ENCODE results near the gene RADIL.
"Not testable (repeated sequence)": the region's sequence is repeated elsewhere in the genome, so short reads cannot be mapped to it uniquely, and the experiment has no call there.

RADIL gene

GRCh38 chr7:4805110-4805983 lies 78.2 kb downstream of the RADIL start:
- DNase-seq = no peak

DNA sequence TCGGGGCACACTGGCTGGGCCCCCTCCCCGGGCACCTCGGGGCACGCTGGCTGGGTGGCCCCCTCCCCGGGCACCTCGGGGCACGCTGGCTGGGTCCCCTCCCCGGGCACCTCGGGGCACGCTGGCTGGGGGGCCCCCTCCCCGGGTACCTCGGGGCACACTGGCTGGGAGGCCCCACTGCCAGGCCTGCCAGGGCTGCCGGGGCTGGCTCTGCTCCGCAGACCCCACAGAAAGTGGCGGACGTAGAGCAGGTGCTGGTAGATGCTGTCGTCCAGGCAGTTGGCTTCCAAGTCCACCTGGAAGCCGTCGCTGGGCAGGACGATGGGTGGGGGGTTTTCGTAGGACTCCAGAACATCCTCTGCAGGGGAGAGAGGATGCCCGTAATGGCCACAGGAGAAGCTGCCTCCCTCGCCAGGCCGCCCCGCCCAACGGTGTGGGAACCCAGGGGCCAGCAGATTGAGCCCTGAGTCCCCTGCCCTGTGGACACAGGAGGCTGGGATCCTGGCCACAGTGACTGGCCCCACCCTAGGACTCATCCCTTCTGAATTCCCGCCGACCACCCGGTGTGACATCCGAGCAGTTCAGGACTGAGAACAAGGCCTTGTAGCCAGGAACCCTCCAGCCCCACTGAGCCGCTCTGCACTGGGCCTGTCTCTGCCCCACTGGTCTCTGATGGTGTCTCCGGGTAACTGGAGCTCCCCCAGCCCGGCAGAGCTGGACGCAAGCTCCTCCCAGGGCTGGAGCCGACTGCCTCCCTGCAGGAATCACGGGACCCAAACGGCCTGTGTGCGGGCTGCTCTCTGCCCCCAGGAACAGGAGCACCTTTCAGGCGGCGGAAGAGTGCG lies 79.9 kb downstream of the RADIL start:
- no peak for DNase-seq

DNA sequence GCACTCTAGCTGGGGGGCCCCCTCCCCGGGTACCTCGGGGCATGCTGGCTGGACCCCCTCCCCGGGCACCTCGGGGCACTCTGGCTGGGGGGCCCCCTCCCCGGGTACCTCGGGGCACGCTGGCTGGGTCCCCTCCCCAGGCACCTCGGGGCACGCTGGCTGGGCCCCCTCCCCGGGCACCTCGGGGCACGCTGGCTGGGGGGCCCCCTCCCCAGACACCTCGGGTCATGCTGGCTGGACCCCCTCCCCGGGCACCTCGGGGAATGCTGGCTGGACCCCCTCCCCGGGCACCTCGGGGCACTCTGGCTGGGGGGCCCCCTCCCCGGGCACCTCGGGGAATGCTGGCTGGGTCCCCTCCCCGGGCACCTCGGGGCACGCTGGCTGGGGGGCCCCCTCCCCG lies 80.9 kb downstream of the RADIL start:
- not testable (repeated sequence) for DNase-seq

DNA sequence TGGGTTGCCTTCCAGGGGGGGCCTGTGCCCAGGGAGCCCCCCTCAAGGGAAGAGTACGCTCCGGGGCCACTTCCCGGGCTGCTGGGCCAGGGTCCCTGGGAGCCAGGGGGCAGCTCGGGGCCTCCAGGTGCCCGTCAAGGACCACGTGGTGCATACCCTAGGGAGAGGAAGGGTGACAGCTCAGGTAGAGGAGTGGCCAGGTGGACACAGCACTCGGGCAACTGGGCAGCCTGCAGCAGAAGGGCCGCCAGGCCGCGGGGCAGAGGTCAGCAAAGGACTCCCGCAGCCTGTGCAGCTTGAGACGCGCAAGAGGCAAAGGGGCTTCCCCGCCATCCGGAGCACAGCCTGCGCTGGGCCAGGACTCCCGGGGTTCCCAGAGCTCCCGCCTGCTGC lies 81.7 kb downstream of the RADIL start:
- DNase-seq = no peak

GRCh38 chr7:4800926-4801838 lies 82.3 kb downstream of the RADIL start:
- DNase-seq = no peak

DNA sequence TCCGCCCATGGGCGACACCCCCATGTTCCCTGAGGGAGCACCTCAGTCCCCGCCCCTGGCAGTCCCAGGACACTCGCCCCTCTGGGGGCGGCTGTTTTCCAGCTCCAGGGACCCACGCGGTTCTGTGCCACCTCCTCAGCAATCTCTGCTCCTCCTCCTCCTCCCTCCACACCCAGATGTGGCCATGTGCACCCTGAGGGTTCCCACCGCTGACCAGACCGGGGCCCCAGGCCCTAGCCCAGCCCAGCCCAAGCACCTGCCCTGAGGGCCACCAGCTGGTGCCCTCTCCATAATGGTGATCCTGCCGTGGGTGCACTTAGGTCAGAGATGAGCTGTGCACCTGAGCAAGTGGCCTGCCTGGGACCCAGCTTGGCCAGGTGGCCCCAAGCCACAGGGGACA lies 83.0 kb downstream of the RADIL start:
- no peak for DNase-seq

DNA sequence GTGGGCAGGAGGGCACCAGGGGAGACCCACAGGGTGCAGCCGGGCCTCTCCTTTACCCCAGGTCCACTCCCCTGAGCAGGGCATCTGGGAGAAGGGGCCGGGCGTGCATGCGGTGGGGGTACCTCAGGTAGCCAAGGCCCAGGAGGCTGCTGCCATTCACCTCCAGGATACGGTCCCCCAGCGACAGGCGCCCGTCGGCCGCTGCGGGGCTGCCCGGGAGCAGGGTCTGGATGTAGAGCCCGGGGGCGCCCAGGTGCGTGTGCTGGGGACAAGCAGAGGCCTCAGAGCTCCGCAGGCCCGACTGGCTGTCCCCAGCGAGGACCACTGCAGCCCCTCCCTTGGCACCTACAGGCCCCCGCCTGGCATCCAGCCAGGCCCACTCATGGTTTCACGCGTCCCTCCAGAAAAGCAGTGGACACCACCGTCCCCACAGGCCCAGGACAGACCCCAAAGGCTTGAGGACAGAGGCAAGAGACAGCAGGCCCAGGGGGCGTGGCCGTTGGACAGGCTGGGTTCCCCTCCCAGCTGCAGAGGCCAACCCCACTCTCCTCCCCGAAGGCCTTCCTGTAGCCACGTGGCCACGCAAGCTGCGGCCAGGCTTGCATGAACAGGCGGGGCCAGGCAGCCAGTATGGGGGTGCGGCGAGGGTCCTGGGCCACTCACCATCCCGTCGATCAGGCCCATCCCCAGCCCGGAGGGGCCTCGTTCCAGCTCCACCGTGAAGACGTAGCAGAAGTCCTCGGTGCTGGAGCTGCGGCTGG lies 83.8 kb downstream of the RADIL start:
- DNase-seq = no peak

GRCh38 chr7:4798706-4799235 lies 84.7 kb downstream of the RADIL start:
- DNase-seq = no peak

GRCh38 chr7:4797858-4798705 lies 85.4 kb downstream of the RADIL start:
- no peak for DNase-seq

DNA sequence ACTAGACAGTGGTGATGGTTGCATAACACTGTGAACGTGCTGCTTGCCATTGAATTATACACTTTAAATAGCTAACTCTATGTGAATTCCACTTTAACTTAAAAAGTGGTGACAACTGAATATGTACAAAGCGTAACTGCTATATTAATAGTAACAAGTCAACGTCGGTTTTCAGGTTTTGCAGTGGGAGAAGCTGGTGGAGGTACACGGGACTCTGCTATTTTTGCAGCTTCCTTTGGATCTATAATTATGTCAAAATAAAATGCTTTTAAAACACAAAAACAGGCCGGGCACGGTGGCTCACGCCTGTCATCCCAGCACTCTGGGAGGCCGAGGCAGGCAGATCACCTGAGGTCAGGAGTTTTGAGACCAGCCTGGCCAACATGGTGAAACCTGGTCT lies 87.1 kb downstream of the RADIL start:
- no peak for DNase-seq

DNA sequence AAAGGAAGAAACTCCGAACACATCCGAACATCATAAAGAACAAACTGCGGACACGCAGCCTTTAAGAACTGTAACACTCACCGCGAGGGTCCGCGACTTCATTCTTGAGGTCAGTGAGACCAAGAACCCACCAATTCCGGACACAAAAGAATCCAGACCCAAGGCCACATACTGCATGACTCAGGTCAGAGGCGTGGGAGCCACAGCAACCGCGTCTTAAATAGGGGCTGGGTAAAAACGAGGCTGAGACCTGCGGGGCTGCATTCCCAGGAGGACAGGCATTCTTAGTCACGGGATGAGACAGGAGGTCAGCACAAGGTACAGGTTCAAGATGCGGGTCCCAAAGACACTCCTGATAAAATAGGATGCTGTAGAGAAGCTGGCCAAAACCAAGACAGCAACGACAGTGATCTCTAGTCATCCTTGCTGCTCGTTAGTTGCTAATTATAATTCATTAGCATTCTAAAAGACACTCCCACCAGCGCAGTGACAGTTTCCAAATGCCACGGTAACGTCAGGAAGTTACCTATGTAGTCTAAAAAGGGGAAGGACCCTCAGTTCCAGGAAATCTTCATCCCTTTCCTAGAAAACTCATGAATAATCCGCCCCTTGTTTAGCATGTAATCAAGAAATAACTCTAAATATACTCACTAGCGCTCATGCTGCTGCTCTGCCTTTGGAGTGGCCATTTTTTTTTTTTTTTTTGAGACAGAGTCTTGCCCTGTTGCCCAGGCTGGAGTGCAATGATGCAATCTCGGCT lies 88.7 kb downstream of the RADIL start:
- no peak for DNase-seq

- not testable (repeated sequence) for DNase-seq
Measured at GRCh38 chr7:4794171-4794570, 89.3 kb downstream of the RADIL start.

GRCh38 chr7:4793385-4793993 lies 90.0 kb downstream of the RADIL start:
- DNase-seq = peak; percentile 31

DNA sequence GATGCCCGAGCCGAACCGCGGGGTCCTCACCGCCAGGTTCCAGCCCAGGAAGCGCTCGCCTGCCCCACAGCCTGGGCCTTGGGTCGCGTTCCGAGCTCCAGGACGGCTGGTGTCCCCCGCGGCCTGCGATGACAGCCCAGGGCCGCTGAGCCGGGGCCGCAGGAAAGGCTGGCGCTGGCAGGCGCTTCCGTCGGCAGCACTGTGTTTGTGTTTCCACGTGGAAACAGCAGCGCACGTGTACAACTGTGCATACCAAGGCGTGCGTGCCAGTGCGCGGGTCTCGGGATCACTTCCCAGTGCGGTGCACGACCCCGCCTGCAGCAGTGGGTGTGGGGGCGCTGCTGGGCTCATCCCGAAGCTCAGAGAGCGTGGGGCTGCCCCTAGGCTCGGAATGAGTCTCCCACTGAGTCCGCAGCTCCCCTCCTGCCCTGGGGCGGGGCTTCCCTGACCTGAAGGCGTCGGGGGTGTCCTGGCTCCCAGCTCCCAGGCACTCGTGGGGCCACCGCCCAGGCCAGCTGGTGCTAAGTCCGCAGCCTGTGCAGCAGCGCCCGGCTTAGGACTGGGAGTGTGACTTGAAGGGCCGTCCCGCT lies 90.9 kb downstream of the RADIL start:
- peak; percentile 56 for DNase-seq

DNA sequence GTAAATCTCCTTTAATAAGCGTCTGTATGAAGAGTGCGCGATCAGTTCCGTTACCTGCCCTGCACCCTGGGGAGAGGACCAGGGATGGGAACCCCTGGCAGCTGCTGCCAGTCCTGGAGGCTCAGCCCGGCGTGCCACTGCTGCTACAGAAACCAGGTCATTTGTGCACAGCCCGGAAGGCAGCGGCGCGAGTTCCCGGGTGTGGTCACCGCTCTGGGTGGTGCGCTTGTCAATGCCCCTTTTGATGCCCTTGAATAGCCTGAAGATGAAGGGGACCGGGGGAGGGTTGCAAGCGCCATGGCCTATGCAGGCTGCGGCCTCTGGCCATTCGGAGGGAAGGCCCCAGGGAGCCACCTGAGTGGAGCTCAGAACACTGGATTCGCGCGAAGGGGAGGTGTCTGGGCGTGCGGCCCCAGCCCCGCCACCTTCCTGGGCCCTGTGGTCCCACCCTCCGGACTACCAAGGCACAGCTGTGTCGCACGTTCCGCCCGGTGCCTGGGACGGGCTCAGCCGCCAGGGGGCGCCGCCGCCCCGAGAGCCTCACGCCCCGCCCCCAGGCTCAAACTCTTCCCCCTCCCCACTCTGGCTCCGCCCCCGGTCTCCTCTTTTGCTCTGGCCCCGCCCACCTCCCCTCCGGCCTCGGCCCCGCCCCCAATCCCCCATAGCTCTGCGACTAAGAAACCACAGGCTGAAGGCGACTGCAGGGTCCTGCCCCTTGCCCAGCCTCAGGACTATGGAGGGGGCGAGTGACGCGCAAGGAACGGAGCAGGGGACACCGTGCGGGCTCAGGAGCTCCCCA lies 91.6 kb downstream of the RADIL start:
- DNase-seq = peak; percentile 88

DNA sequence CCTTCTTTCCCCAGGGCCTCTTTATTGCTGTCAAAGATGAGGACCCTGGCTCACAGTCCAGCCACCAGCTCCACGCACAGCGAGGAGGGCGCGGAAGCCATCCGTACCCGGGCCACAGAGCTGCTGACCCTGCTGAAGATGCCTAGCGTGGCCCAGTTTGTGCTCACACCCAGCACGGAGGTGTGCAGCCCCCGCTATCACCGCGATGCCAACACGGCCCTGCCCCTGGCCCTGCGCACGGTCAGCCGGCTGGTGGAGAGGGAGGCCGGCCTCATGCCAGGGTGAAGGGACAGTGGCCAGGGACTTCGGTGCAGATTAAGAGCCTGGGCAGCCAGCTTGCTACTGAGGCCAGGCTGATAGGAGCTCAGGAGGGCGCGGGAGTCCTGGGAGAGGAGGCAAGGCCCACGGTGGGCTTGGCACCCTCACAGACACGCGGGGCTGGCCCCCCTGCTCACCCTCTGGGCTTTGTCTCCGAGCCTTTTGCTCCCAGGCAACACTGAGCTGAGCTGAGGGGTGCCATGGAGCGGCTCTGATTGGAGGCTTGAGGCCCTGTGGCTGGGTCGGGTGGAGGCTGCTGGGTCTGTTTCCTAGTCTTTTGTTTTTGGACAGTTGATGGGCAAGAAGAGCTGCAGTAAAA lies 92.3 kb downstream of the RADIL start:
- DNase-seq = no peak

- no peak for DNase-seq
Measured at GRCh38 chr7:4790516-4790991, 93.0 kb downstream of the RADIL start.

DNA sequence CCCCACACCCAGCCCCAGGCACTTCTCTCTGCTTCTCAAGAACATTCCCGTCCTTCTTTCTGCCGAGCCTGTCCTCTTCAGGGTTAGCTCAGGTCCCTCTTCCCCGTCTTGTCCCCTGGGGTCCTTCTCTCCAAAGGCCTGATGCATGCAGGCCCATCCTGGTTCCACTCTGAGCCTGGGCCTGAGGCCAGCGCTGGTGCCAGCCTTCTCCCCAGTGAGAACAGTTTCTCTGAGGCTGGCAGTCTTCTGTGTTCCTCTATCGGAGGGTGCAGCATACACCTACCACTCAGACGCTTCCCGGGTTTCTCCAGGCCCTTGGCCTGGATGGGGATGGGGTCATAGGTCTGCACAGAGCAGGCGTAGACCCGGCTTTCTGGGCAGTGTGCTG lies 93.4 kb downstream of the RADIL start:
- DNase-seq = no peak

Data from left hindlimb (tissue), 1 donor.